Activated T-cell treated with anti-CD3 and anti-CD28 coated beads for 24 hours (primary cell): ENCODE data around the gene GATA5.

Experiments
- DNase-seq: peaks from one replicate; pipeline ENCODE4 v3.0.0-alpha.2; 2020; ENCODE audit warnings: low read depth

The GATA5 gene

GRCh38 chr20:62454904-62455636, 20.7 kb downstream of the GATA5 start:
- DNase-seq: no peak

GRCh38 chr20:62453186-62453808, 22.5 kb downstream of the GATA5 start:
- no peak for DNase-seq

- no peak for DNase-seq
Observed at GRCh38 chr20:62452475-62453095, 23.2 kb downstream of the GATA5 start.

- DNase-seq: no peak
Observed at GRCh38 chr20:62451970-62452369, 23.8 kb downstream of the GATA5 start.

- DNase-seq: no peak
Observed at GRCh38 chr20:62451156-62451767, 24.5 kb downstream of the GATA5 start.

GRCh38 chr20:62449951-62450691, 25.7 kb downstream of the GATA5 start:
- DNase-seq: no peak

GRCh38 chr20:62448788-62449187, 27.0 kb downstream of the GATA5 start:
- no peak for DNase-seq

GRCh38 chr20:62448038-62448437, 27.8 kb downstream of the GATA5 start:
- DNase-seq: no peak

GRCh38 chr20:62446888-62447869, 28.6 kb downstream of the GATA5 start:
- DNase-seq: no peak

- no peak for DNase-seq
Observed at GRCh38 chr20:62446481-62446880, 29.3 kb downstream of the GATA5 start.

- no peak for DNase-seq
Observed at GRCh38 chr20:62445553-62446340, 30.0 kb downstream of the GATA5 start.

GRCh38 chr20:62444286-62444685, 31.5 kb downstream of the GATA5 start:
- no peak for DNase-seq

GRCh38 chr20:62441987-62442539, 33.7 kb downstream of the GATA5 start:
- no peak for DNase-seq

- DNase-seq: no peak
Observed at GRCh38 chr20:62439218-62439617, 36.6 kb downstream of the GATA5 start.

- DNase-seq: no peak
Observed at GRCh38 chr20:62437927-62438326, 37.9 kb downstream of the GATA5 start.

GRCh38 chr20:62437496-62437895, 38.3 kb downstream of the GATA5 start:
- DNase-seq: no peak

- DNase-seq: no peak
Observed at GRCh38 chr20:62436692-62437091, 39.1 kb downstream of the GATA5 start.

- DNase-seq: no peak
Observed at GRCh38 chr20:62433658-62434497, 41.9 kb downstream of the GATA5 start.

GRCh38 chr20:62430866-62431447, 44.8 kb downstream of the GATA5 start:
- no peak for DNase-seq
